ENCODE measurements around the gene OR10A6.

DNA sequence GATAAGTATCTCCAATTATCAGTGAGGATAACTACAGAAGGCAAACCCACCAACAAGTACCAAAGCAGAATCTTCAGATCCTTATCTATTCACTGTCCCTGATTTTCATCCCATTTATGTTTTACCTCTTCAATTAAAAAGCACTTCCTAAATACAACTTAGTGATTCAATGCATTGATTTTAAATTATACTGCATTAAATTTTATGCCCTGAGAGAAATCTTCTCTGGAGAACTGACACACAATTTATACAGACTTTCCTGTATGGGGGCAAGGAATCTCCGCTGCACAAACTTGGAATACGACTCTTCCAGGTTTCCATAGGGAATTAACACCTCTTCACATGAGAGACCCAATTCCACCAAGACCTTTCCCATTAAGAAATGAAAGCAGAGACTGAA is 10.5 kb upstream of the OR10A6 start, which contains the start of gene OR10A3:
- TF ChIP-seq, protein P1, sequence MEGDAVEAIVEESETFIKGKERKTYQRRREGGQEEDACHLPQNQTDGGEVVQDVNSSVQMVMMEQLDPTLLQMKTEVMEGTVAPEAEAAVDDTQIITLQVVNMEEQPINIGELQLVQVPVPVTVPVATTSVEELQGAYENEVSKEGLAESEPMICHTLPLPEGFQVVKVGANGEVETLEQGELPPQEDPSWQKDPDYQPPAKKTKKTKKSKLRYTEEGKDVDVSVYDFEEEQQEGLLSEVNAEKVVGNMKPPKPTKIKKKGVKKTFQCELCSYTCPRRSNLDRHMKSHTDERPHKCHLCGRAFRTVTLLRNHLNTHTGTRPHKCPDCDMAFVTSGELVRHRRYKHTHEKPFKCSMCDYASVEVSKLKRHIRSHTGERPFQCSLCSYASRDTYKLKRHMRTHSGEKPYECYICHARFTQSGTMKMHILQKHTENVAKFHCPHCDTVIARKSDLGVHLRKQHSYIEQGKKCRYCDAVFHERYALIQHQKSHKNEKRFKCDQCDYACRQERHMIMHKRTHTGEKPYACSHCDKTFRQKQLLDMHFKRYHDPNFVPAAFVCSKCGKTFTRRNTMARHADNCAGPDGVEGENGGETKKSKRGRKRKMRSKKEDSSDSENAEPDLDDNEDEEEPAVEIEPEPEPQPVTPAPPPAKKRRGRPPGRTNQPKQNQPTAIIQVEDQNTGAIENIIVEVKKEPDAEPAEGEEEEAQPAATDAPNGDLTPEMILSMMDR (IDR thresholded peaks at IDR 0.05), result no peak
- no peak for TF ChIP-seq POLR2A (IDR thresholded peaks at IDR 0.05)

All from right lobe of liver (tissue), 4 donors.